Nephron (organoid): Measurements from ENCODE around the gene ZC3H12C.

ENCODE experiments used
- H3K27ac Mint-ChIP-seq, 3 experiments: 2 replicates each; pipeline ENCODE4 v1.8.0; 2020; ENCODE audit warnings: mixed read lengths in 3 of 3, mild to moderate bottlenecking in 2 of 3, moderate library complexity in 1 of 3
- H3K27me3 Mint-ChIP-seq: 2 replicates; pipeline ENCODE4 v1.8.0; 2021; ENCODE audit warnings: low read depth, mild to moderate bottlenecking, moderate library complexity, mixed read lengths
- H3K36me3 Mint-ChIP-seq: 2 replicates; pipeline ENCODE4 v1.8.0; 2020; ENCODE audit warnings: low read depth, mixed read lengths
- H3K4me1 Mint-ChIP-seq: 2 replicates; pipeline ENCODE4 v1.8.0; 2020; ENCODE audit warnings: mixed read lengths
- H3K4me3 Mint-ChIP-seq, 3 experiments: 2 replicates each; pipeline ENCODE4 v1.8.0; 2020; ENCODE audit warnings: mild to moderate bottlenecking in 3 of 3, mixed read lengths in 3 of 3, moderate library complexity in 2 of 3
- H3K9me3 Mint-ChIP-seq: 2 replicates; pipeline ENCODE4 v1.8.0; 2020; ENCODE audit warnings: mixed read lengths
- CTCF ChIP-seq, 3 experiments: fragments of 200-600 bp; sonication (generic); IDR thresholded peaks; one replicate each; pipeline ENCODE4 v1.5.0; 2021; ENCODE audit warnings: antibody characterized with exemption in 3 of 3; ENCODE audit not compliant: unreplicated experiment in 3 of 3

ZC3H12C gene

GRCh38 chr11:110078923-110079544 lies 14.2 kb upstream of the ZC3H12C start:
- Mint-ChIP-seq H3K36me3 (no peaks in the 10 kb centered on the region), H3K27ac (no peak overlapping the region), H3K27me3 (no peaks in the 10 kb centered on the region), H3K9me3 (no peaks in the 10 kb centered on the region), H3K4me1 (peaks cover 31% of the 10 kb centered on the region), H3K4me3 (no peak overlapping the region)
- TF ChIP-seq CTCF (IDR thresholded peaks at IDR 0.05; ENCODE audit: unreplicated experiment in 3 of 3), result no peak

- no peak for TF ChIP-seq CTCF (IDR thresholded peaks at IDR 0.05; ENCODE audit: unreplicated experiment in 3 of 3)
- Mint-ChIP-seq H3K36me3 (no peaks in the 10 kb centered on the region), H3K4me3 (no peak overlapping the region), H3K27me3 (peaks cover 3% of the 10 kb centered on the region), H3K27ac (no peak overlapping the region), H3K4me1 (peaks cover 31% of the 10 kb centered on the region), H3K9me3 (no peaks in the 10 kb centered on the region)
These were observed 13.5 kb upstream of the ZC3H12C start for GRCh38 chr11:110079726-110080125.

- no peaks in the 10 kb centered on the region for H3K36me3 Mint-ChIP-seq
- H3K4me1 Mint-ChIP-seq, result peaks cover 15% of the 10 kb centered on the region
- peaks cover 3% of the 10 kb centered on the region for H3K27me3 Mint-ChIP-seq
- no peaks in the 10 kb centered on the region for H3K9me3 Mint-ChIP-seq
- H3K4me3 Mint-ChIP-seq, result no peak overlapping the region
- TF ChIP-seq CTCF (IDR thresholded peaks at IDR 0.05; ENCODE audit: unreplicated experiment in 3 of 3), result no peak
- no peak overlapping the region for H3K27ac Mint-ChIP-seq
These were observed 11.5 kb upstream of the ZC3H12C start for GRCh38 chr11:110081462-110082376.

GRCh38 chr11:110082899-110083298 lies 10.3 kb upstream of the ZC3H12C start:
- no peak overlapping the region for H3K27ac Mint-ChIP-seq
- no peak for TF ChIP-seq CTCF (IDR thresholded peaks at IDR 0.05; ENCODE audit: unreplicated experiment in 3 of 3)
- H3K27me3 Mint-ChIP-seq, result peaks cover 3% of the 10 kb centered on the region
- peaks cover 3% of the 10 kb centered on the region for H3K4me1 Mint-ChIP-seq
- no peaks in the 10 kb centered on the region for H3K36me3 Mint-ChIP-seq
- H3K9me3 Mint-ChIP-seq, result no peaks in the 10 kb centered on the region
- no peak overlapping the region for H3K4me3 Mint-ChIP-seq

GRCh38 chr11:110085255-110085838 lies 7.8 kb upstream of the ZC3H12C start:
- no peak for TF ChIP-seq CTCF (IDR thresholded peaks at IDR 0.05; ENCODE audit: unreplicated experiment in 3 of 3)
- no peaks in the 10 kb centered on the region for H3K9me3 Mint-ChIP-seq
- H3K27ac Mint-ChIP-seq, result no peak overlapping the region
- H3K36me3 Mint-ChIP-seq, result no peaks in the 10 kb centered on the region
- no peaks in the 10 kb centered on the region for H3K4me1 Mint-ChIP-seq
- H3K4me3 Mint-ChIP-seq, result no peak overlapping the region
- peaks cover 8% of the 10 kb centered on the region for H3K27me3 Mint-ChIP-seq
